Activated CD4-positive, alpha-beta T cell treated with anti-CD3 and anti-CD28 coated beads for 4 hours (primary cell): ENCODE data around the gene MRI1.
"Not testable (repeated sequence)": the region's sequence is repeated elsewhere in the genome, so short reads cannot be mapped to it uniquely, and the experiment has no call there.

Experiments
- DNase-seq, 2 donors: peaks; one replicate each; pipeline ENCODE4 v3.0.0-alpha.2; 2020

The MRI1 gene

GRCh38 chr19:13764101-13764807 lies at the start of gene MRI1:
TSS of gene MRI1 (plus strand) at chr19:13764522. CDS start at chr19:13764589, 67 bp downstream.
- DNase-seq, result peak; percentile 60 to 74

DNA sequence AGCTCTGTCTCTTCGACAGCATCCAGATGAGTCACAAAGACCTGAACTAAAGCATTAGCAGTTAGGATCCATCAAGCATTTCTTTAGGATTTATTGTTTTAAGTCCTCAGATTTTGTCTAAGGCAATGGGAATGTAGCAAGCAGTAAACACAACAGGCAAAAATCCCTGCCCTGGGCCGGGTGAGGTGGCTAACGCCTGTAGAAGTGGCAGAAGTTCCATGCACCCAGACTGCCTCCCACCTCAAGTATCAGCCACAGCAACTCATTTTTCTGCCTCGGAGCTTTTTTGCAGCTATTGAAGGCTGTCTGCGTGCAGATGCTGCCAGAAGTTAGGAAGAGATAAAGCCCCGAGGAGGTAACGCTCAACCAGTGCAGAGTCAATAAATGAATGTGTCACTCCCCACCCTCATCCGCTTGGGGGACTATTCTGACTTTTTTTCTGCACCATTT lies 47.1 kb upstream of the MRI1 start:
- DNase-seq, result no peak

- DNase-seq, result no peak
These were observed 45.6 kb upstream of the MRI1 start for GRCh38 chr19:13718733-13719132.

- no peak for DNase-seq
These were observed 42.2 kb upstream of the MRI1 start for GRCh38 chr19:13722146-13722545.

DNA sequence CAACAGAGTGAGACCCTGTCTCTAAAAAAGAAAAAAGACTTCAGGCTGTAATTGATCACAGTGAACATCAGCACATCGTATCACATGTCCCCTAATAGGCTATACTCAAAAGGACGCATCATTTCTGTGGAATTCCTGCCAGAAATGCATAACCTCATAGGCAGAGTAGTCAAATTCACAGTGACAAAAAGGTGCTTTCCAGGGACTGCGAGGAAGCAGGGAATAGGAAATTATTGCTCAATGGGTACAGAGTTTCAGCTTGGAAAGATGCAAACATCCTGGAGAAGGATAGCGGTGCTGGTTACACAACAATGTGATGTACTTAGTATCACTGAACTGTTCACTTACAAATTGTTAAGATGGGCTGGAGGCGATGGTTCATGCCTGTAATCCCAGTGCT lies 41.1 kb upstream of the MRI1 start:
- DNase-seq, result no peak

DNA sequence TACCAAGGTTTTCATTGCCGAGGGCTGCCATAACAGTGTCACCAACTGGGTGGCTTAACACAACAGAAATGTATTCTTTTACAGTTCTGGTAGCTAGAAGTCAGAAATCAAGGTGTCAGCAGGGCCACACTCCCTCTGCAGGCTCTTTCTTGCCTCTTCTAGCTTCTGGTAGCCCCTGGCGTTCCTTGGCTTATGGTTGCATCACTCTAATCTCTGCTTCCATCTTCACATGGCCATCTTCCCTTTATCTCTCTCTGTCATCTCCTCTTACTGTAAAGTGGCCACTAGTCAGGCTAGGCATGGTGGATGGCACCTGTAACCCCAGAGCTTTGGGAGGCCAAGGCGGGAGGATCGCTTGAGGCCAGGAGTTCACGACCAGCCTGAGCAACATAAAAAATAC lies 38.0 kb upstream of the MRI1 start:
- no peak for DNase-seq

GRCh38 chr19:13727798-13728197 lies 36.5 kb upstream of the MRI1 start:
- DNase-seq, result no peak

DNA sequence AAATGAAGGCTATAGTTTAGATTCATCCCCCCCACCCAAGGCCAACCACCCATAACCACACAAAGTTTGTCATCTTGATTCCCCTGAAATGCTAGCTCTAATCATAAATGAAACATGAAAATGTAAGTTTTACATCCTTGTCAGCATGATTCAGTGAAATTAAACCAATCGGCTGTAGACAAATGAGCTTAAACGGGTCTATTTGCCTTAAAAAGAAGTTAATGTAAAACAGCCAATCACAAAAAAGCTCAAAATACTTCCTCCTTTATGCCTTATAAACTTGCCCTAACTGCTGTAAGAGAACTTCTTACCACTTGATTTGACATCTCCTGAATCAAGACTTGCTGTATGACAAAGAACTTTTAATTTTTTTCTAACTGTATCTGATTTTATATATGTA lies 34.5 kb upstream of the MRI1 start:
- no peak for DNase-seq

GRCh38 chr19:13731147-13731964 lies 33.0 kb upstream of the MRI1 start:
- peak; percentile 91 to 94 for DNase-seq

- no peak for DNase-seq
These were observed 32.0 kb upstream of the MRI1 start for GRCh38 chr19:13732337-13732736.

DNA sequence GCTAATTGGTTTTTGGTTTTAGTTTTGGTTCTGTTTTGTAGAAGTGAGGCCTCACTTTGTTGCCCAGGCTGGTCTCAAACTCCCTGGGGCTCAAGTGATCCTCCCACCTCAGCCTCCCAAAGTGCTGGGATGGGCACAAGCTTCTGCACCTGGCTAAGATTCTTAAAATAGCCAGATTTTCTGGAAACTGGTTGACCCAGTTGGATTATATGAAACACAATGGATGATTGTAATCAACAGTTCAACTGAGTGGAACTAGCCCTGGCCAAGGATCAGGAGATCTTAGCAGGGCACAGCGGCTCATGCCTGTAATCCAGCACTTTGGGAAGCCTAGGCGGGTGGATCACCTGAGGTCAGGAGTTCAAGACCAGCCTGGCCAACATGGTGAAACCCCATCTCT lies 29.6 kb upstream of the MRI1 start:
- no peak for DNase-seq

DNA sequence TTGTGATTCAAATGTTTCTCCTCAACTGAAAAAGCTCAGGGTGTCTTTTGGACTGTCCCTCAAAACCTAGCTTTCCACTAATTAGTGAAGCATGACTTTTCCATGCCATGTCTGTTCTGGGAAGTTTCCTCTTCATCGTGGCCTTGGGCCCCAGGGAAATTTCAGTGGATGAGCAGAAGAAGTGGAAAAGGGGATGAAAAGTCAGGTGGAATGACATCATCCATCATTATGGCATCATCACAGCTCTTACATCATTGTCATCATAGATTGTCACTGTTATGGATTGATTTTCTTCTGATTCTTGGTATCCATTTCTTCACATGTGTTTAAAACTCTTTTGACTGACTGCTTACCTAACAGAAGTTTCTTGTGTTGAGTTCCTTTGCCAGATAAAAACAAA lies 26.2 kb upstream of the MRI1 start:
- DNase-seq, result no peak

DNA sequence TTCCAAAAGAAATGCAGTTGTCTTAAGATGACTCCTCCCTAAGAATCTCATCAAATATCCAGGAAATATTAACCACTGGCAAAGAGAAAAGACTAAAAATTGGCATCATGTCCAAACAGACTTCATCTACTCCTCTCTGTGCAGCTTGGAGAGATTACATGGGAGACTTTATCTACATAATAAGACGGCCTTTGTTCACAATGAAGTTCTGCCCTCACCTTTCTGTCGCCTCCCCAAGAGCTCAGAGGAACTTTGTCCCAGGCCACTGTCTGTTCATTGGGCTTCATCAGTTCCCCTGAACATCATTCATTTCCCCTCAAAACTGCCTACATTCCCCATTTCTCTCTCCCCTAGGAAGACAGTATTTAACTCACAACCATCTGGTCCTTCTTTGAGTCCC lies 22.4 kb upstream of the MRI1 start:
- DNase-seq, result no peak

DNA sequence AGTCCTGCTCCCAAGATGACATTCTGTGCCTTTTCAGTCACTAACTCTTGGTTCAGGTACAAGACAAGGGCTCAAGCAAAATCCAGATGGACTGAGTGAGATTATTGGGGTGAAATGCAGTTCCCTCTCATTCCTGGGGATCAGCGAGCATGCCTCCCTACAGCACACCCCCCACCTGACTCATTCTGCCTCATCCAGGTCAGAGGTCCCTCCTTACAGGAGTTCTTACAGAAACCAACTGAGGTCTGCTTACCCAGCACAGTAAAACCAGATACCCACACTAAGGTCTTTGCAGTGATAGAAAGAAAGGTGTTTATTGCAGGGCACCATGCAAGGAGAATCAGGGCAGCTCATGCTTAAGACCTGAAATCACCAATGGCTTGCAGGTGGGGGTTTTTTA lies 21.6 kb upstream of the MRI1 start:
- DNase-seq, result no peak

DNA sequence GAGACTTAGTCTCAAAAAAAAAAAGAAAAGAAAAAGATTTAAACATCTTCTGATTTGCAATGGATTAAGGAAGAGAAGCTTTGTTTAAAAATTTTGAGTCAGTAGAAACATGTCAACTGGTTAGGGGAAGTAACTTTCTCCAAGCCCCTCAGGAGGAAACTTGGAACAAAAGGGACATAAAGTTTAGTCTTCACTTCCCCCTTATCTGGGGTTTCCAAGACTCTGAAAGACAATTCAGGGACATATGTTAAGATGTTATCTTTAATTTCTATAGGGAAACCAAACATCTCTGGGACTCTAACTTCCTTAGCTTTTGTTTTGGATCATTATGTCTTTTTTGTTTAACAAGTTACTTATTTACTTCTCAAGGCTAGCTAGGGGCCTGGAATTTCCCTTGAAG lies 20.1 kb upstream of the MRI1 start:
- DNase-seq, result no peak

GRCh38 chr19:13747098-13747453 lies 17.2 kb upstream of the MRI1 start:
- DNase-seq, result no peak

DNA sequence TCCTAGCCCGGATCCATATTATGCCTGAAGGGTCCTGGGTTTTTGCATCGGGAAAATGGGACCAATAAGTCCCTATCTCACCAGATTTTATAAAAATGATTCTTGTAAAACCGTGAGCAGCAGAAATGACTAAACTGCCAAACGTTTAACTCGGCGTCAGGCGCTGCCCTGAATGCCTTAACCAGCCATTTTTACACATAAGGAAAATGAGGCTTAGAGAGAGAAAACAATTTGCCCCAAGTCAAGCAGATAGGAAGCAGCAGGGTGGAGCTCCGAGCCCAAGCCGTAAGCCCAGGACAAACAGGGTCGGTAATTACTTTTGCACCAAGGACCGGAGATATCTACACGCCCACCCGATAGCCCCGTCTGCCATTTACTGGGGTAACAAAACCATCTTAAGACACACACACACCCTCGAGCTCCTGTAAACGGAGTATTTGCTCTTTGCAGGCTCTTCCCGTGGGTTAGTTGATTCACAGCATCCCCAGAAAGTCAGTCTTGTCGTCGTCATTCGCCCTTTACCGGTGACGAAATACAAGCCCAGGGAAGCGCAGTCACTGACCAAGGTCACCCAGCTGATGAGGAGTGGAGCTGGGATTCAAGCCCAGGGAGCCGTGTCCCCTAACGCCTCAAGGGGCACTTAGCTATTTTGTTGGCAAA lies 16.0 kb upstream of the MRI1 start:
- peak in 1 of 2 donors; percentile 18 for DNase-seq

- DNase-seq, result no peak
These were observed 12.9 kb upstream of the MRI1 start for GRCh38 chr19:13751436-13751835.

- not testable (repeated sequence) for DNase-seq
These were observed 10.7 kb upstream of the MRI1 start for GRCh38 chr19:13753622-13754021.

- DNase-seq, result no peak
These were observed 8.1 kb upstream of the MRI1 start for GRCh38 chr19:13756210-13756609.

- DNase-seq, result no peak
These were observed 6.2 kb upstream of the MRI1 start for GRCh38 chr19:13757805-13758772.

- no peak for DNase-seq
These were observed 5.5 kb upstream of the MRI1 start for GRCh38 chr19:13758795-13759194.

DNA sequence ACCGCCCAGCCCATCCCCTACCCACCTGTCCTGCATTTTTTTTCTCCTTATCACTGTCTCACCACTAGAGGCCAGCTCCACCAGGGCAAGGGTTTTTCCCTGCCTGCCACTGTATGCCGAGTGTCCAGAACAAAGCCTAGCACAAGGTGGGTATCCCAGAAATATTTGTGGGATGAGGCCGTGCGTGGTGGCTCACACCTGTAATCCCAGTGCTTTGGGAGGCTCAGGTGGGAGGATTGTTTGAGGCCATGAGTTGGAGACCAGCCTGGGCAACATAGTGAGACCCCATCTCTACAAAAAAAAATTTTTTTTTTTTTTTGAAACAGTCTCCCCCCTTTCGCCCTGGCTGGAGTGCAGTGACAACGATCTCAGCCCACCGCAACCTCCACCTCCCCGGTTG lies 2.9 kb upstream of the MRI1 start:
- no peak for DNase-seq
